Stromal cell of bone marrow (primary cell): ENCODE data around the gene ZNF138.
"Not testable (repeated sequence)": the region's sequence is repeated elsewhere in the genome, so short reads cannot be mapped to it uniquely, and the experiment has no call there.

Source experiments
- DNase-seq: peaks from one replicate; pipeline ENCODE4 v3.0.0-alpha.2; 2012; ENCODE audit warnings: low read depth

ZNF138 gene

GRCh38 chr7:64838691-64839090 lies 44.5 kb downstream of the ZNF138 start:
- DNase-seq = no peak

- no peak for DNase-seq
Measured at GRCh38 chr7:64839910-64840309, 45.7 kb downstream of the ZNF138 start.

- peak; percentile 72 for DNase-seq
Measured at GRCh38 chr7:64849250-64849923, 55.2 kb downstream of the ZNF138 start.

DNA sequence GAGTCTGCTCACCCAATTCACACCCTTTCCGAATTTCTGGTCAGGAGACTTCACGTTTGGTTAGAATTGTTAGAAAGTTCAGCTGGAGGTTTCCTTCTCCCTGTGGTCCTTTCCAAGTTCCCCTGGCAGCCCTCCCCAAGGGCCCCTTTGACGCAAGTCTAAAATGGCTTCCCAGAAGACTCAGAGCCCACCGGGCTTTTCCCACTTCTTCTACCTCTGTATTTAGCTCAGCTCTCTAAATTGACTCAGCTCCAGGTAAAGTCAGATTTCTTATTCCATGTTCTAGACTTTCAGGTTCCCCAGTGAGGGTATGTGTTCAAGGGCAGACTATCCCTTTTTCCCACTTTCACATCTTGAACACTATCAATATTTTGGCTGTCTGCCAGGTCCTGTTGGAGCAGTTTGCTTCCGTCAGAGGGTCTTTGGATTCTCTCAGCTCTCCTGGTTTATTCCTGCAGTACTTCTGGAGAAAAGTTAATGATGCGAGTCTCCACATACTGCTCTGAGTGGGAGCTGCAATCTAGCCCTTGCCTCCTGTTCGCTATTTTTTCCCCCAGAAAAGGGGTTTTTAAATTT lies 55.8 kb downstream of the ZNF138 start:
- no peak for DNase-seq

GRCh38 chr7:64853679-64854078 lies 59.5 kb downstream of the ZNF138 start:
- no peak for DNase-seq

GRCh38 chr7:64854969-64855368 lies 60.7 kb downstream of the ZNF138 start:
- no peak for DNase-seq

DNA sequence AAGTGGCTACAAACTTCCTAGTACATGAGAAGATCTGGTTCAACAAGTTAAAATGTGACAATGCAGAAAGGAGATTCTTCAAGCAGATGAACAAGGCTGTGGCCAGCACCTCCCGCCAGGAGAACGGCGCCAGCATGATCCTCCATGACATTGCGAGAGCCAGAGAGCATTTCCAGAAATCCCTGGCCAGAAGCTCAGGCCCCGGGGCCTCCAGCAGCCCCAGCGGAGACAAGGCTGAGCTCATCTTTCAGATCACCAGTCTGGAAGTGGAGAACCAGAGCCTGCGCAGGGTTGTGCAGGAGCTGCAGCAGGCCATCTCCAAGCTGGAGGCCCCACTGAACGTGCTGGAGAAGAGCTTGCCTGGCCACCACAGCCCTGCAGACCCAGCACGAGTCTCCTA lies 68.8 kb downstream of the ZNF138 start:
- DNase-seq = no peak

DNA sequence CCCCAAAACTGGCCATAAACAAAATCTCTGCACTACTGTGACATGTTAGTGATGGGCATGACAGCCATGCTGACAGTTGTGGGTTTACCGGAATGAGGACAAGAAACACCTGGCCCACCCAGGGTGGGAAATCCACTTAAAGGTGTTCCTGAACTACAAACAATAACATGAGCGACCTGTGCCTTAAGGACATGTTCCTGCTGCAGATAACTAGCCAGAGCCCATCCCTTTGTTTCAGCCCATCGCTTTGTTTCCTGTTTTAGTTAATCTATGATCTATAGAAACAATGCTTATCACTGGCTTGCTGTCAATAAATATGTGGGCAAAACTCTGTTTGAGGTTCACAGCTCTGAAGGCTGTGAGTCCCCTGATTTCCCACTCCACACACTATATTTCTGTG lies 69.3 kb downstream of the ZNF138 start:
- DNase-seq = not testable (repeated sequence)

- DNase-seq = no peak
Measured at GRCh38 chr7:64863969-64864368, 69.7 kb downstream of the ZNF138 start.

DNA sequence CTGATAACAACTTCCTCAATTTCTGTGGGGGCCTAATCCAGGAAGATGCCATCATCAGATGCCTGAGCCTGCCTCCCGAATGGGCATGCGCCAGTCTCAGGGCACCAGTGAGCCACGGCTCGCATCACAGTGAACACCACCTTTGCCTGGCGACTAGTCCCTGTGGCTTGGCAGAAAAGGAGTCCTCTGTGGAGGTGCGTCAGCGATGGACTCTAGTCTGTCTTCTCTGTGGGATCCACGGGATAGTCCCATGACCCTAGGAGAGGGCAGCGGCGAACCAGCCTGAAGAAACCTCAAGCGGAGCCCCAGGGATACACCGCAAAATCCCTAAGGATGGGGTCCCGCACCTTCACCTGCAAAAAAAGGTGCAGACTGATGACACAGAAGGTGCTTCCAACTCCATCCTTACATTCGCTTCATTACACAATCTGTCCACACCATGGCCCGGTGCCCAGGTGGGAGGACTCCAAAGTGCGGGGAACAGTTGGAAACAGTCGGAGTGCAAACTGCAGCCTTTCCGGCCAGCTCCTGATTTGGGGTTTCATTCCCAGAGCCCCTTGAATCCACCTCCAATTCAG lies 73.7 kb downstream of the ZNF138 start:
- DNase-seq = no peak

DNA sequence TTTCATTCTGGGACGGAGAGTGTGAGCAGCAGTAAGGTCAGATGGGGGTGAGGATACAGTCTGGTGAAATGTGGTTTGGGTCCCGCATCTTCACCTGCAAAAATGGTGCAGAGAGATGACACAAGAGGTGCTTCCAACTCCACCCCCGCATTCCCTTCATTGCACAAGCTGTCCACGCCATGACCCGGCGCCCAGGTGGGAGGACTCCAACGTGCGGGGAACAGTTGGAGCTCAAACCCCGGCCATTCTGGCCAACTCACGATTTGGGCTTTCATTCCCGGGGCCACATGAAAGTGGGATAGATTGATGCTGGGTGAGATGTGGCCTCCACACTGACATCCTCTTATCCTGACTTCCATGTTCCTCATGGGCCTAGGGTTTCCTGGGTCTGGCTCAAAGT lies 74.3 kb downstream of the ZNF138 start:
- DNase-seq = no peak

DNA sequence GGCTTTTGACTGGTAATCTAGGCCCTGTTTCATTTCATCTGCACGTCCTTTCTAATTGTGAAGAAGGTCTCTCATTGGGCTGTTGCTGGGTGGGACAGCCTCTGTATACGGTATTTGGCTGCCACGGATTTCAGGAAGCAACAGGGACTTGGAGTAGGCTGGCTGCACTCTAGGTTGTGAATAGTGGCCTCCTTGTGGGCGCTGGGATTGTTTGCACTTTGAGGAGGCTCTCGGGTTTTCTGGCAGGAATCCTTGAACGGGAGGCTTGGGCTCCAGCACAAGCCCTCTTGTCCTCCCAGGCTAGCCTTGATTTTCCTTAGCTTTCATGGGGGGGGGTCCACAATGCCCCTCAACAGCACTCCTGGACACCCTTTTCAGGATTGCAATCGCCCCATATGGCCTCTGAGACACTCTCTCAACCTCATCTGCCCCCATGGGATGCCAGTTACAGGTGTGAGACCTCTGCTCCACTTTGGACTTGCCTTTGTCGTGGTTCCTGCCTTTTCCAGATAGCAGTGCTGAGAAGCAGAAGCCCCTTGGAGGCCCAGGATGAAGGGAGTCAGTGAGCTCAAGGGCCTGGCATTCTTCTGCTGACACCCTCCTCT lies 75.0 kb downstream of the ZNF138 start:
- no peak for DNase-seq

DNA sequence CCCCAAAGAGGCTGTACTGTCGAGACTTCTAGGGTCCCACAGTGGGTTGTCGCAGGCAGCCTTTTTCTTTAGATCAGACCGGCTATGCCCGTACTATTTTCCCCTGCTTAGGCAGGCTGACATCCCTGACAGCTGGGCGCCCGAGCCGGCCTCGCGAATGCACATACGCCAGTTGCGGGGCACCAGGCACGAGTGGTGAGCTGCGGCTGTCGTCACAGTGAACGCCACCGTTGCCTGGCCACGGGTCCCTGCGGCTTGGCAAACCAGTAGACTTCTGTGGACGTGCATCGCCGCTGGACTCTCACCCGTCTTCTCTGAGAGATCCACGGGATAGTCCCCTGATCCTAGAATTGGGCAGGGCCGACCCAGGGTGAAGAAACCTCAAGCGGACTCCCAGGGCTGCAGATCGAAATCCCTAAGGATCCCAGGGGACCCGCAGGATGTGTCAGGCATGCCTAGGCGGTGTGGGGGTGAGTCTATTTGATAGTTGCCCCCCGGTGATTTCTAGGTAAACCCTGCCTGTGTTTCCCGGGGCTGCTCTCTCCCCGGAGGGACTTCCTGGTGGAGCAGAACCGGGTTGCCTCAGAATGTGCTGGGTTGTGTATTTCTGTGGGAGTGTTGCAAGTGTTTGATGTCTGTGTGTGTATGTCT lies 75.8 kb downstream of the ZNF138 start:
- no peak for DNase-seq

DNA sequence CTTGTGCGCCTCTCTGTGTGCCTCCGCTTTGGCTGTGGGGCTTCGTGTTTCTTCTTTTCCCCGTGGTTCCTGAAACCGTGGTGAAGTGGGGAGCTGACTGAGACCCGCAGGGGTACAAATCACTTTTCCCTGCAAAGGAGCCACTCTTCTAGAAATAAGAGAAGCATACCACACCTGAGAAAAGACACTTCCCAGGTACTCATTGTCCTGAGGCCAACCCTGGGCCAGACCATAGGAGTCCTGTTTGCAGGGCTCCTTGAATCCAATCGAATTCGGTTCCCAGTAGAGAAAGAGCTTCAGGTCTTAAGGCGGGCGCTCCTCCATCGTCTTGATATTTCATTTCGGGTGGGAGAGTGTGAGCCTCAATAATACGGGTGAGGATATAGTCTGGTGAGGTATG lies 76.4 kb downstream of the ZNF138 start:
- no peak for DNase-seq

GRCh38 chr7:64871761-64872160 lies 77.5 kb downstream of the ZNF138 start:
- no peak for DNase-seq

- DNase-seq = no peak
Measured at GRCh38 chr7:64872351-64873154, 78.3 kb downstream of the ZNF138 start.

DNA sequence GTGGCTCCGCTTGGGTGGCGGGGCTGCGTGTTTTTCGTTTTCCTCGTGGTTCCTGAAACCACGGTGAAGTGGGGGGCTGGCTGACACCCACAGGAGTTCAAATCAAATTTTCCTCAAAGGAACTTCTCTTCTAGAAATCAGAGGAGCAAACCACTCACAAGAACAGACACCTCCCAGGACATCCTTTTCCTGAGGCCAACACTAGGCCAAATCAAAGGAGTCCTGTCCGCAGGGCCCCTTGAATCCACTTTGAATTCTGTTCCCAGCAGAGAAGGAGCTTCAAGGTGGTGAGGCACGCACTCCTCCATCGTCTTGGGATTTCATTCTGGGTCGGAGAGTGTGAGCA lies 78.9 kb downstream of the ZNF138 start:
- DNase-seq = no peak

- no peak for DNase-seq
Measured at GRCh38 chr7:64873517-64873916, 79.3 kb downstream of the ZNF138 start.

DNA sequence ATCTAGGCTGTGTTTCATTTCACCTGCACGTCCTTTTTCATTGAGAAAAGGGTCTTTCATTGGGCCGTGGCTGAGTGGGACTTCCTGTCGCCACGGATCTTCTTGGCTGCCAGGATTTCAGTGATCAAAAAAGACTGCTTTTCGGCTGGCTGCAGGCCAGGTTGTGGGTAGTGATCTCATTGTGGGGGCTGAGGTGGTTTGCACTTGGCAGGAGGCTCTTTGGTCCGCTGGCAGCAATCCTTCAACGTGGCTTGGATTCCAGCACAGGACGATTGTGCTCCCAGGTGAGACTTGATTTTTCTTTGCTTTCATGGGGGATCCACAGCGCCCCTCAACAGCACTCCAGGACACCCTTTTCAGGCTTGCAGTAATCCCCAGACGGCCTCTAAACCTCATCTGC lies 79.9 kb downstream of the ZNF138 start:
- no peak for DNase-seq

DNA sequence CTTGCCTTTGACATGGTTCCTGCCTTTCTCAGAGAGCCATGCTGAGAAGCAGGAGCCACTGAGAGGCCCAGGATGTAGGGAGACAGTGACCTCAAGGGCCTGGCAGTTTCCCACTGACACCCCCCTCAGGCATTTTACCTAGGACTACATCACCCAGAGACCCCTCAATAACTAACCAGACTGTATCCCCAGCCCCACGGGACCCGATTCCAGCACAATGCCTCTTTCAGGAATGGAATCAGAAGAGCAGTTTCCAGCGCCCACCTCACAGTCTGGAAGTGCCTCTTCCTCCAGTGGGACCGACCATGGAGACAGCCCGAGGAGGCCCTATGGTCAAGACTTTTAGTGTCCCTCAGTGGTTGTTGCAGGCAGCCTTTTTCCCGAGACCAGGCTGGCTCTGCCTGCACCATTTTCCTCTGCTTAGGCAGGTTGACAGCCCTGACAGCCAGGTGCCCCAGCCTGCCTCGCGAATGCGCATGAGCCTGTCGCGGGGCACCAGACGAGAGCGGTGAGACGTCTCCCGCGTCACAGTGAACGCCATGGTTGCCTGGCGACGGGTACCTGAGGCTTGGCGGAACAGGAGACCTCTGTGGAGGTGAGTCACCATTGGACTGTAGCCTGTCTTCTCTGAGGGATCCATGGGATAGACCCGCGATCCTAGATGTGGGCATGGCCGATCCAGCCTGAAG lies 80.5 kb downstream of the ZNF138 start:
- DNase-seq = no peak

DNA sequence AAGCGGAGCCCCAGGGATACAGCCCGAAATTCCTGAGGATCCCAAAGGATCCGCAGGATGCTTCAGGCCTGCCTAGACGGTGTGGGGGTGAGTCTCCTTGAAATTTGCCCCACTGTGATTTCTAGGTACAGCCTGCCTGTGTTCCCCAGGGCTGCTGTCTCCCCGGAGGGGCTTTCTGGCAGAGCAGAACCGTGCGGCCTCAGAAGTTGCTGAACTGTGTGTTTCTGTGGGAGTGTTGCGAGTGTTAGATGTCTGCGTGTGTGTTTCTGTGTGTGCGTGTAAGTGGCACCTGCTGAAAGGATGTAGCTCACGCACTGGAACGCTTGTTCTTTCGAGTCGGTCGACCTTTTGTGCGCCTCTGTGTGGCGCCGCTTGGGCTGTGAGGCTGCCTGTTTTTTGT lies 81.0 kb downstream of the ZNF138 start:
- no peak for DNase-seq
